Measurements from ENCODE around the gene NECTIN3. TPM values are rescaled to one million over a fixed set of nuclear protein-coding genes. Genes with fewer than 3 reads are reported as not detected.

NECTIN3 gene
- total RNA-seq, 1 experiment from 2014 or later, result 53.7 TPM

DNA sequence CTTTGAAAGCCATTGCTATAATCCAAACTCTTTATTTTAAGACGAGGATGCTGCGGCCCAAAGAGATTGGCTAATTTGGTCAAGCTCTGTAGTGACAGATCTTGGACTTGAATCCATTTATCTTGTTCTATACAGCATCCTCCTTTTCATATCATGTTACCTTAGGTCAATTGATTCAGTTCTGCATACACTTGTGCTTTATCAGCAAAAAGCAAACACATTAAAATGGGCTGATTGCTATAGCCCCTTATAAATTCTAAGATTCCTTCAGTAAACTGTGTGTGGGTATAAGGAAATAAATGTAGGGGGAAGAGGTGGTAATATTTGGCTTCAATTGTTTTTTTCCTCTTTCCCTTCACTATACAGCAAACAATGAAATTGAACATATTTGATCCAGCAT lies 40.1 kb upstream of the NECTIN3 start:
- Histone ChIP-seq H4K8ac (replicated peaks; ENCODE audit: insufficient read length, low read depth, low read length) (no peak overlapping the region), H4K91ac (ENCODE audit: insufficient read length, low read depth, low read length) (no peak overlapping the region), H2BK120ac (ENCODE audit: low read depth, low read length, poor library complexity, severe bottlenecking) (no peak overlapping the region), H3K79me1 (ENCODE audit: insufficient read depth, low read depth, low read length, poor library complexity, severe bottlenecking) (no peaks in the 10 kb centered on the region), H3K23ac (ENCODE audit: insufficient read length, low read depth, low read length) (no peak overlapping the region), H4K20me1 (ENCODE audit: control insufficient read depth, insufficient read depth, insufficient read length) (no peaks in the 10 kb centered on the region), H3K9me3 (ENCODE audit: control insufficient read depth, low read depth, low read length) (no peaks in the 10 kb centered on the region), H2AK5ac (ENCODE audit: insufficient read length, low read length) (no peak overlapping the region), H3K27ac (ENCODE audit: insufficient read length, low read depth, low read length) (no peak overlapping the region), H3K4ac (ENCODE audit: low read depth, low read length) (no peak overlapping the region), H2AFZ (ENCODE audit: low read length) (no peak overlapping the region), H2BK12ac (ENCODE audit: insufficient read length, low read depth, low read length) (no peak overlapping the region), H3K18ac (ENCODE audit: insufficient read length, low read depth, low read length) (no peak overlapping the region), H3K14ac (ENCODE audit: insufficient read depth, low read length) (no peak overlapping the region), H2BK15ac (ENCODE audit: low read depth, low read length) (no peak overlapping the region), H4K5ac (ENCODE audit: insufficient read length, low read depth, low read length) (no peak overlapping the region), H2BK20ac (ENCODE audit: low read depth, low read length, poor library complexity, severe bottlenecking) (no peak overlapping the region), H3K9ac (ENCODE audit: extremely low read depth, insufficient read length, low read length) (no peak overlapping the region), H3K4me2 (ENCODE audit: insufficient read depth, insufficient read length, low read length) (no peak overlapping the region), H3K79me2 (ENCODE audit: insufficient read depth, low read length) (no peaks in the 10 kb centered on the region), H2BK5ac (ENCODE audit: insufficient read length, low read length) (no peak overlapping the region), H3T11ph (ENCODE audit: low read length) (no peak overlapping the region), H3K27me3 (ENCODE audit: insufficient read depth, low read length) (no peaks in the 10 kb centered on the region), H3K4me1 (ENCODE audit: insufficient read depth, low read length) (no peaks in the 10 kb centered on the region), H3K23me2 (ENCODE audit: insufficient read length, low read depth, low read length, poor library complexity, severe bottlenecking) (no peaks in the 10 kb centered on the region), H3K56ac (ENCODE audit: insufficient read length, low read depth, low read length) (no peak overlapping the region)
- 0 out of 5 replicates have a peak, but pooled peaks cover 0 to 1% of the 10 kb centered on the region in 2 experiments for H3K9me3 Mint-ChIP-seq
- peaks cover 0 to 4% (median 0%) of the 10 kb centered on the region in 3 experiments; a peak in 3 of 7 replicates for H3K36me3 Mint-ChIP-seq (ENCODE audit: insufficient read depth in 1 of 3, low read depth in 3 of 3)
- WGBS (ENCODE audit: extremely low coverage, insufficient read length, low lambda C conversion rate), result no CpG with 5 or more reads among the region's 2 CpGs
- DNase-seq, result no peak
- TF ChIP-seq, protein P1, sequence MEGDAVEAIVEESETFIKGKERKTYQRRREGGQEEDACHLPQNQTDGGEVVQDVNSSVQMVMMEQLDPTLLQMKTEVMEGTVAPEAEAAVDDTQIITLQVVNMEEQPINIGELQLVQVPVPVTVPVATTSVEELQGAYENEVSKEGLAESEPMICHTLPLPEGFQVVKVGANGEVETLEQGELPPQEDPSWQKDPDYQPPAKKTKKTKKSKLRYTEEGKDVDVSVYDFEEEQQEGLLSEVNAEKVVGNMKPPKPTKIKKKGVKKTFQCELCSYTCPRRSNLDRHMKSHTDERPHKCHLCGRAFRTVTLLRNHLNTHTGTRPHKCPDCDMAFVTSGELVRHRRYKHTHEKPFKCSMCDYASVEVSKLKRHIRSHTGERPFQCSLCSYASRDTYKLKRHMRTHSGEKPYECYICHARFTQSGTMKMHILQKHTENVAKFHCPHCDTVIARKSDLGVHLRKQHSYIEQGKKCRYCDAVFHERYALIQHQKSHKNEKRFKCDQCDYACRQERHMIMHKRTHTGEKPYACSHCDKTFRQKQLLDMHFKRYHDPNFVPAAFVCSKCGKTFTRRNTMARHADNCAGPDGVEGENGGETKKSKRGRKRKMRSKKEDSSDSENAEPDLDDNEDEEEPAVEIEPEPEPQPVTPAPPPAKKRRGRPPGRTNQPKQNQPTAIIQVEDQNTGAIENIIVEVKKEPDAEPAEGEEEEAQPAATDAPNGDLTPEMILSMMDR (conservative IDR thresholded peaks at IDR 0.05), result no peak
- no peaks in the 10 kb centered on the region for H3K27me3 Mint-ChIP-seq (ENCODE audit: low read depth)
- peaks cover 9 to 12% of the 10 kb centered on the region in 2 experiments; a peak in 2 of 4 replicates for H3K4me1 Mint-ChIP-seq
- H3K27ac Mint-ChIP-seq, result no peak overlapping the region
- H3K4me3 Mint-ChIP-seq, result no peak overlapping the region
